Left ventricle myocardium inferior (tissue), 1 donor: ENCODE results near the gene TFIP11. TPM values are rescaled to one million over a fixed set of nuclear protein-coding genes. Genes with fewer than 3 reads are reported as not detected.

ENCODE experiments used
- DNase-seq: peaks from one replicate; pipeline ENCODE4 v3.0.0-alpha.2; 2020
- H3K27ac ChIP-seq: fragments of 200-600 bp; replicated peaks from 2 replicates; pipeline ENCODE4 v1.8.0; 2021
- H3K27me3 ChIP-seq: fragments of 200-600 bp; 2 replicates; pipeline ENCODE4 v1.8.0; 2021; ENCODE audit warnings: low read depth
- H3K36me3 ChIP-seq: fragments of 200-600 bp; 2 replicates; pipeline ENCODE4 v1.8.0; 2021
- H3K4me1 ChIP-seq: fragments of 200-600 bp; 2 replicates; pipeline ENCODE4 v1.8.0; 2021
- H3K4me3 ChIP-seq: fragments of 200-600 bp; 2 replicates; pipeline ENCODE4 v1.8.0; 2021; ENCODE audit warnings: mild to moderate bottlenecking, moderate library complexity
- H3K9me3 ChIP-seq: fragments of 200-600 bp; replicated peaks from 2 replicates; pipeline ENCODE4 v1.8.0; 2021
- intact Hi-C: fragments of 100-400 bp; cut with micrococcal nuclease; formaldehyde crosslinking; loops from one replicate; pipeline ENCODE4 v1.11.0; 2022
- total RNA-seq: library from RNA; stranded (reverse); fragmentation: NEBNext Ultra II Directional; extraction: Animal tissue kit (Norgen Biotek cat#: 25700); gene quantifications from one replicate; pipeline ENCODE4 v1.2.1, GENCODE V29; 2021
- TF ChIP-seq, protein P1 (sequence below): fragments of 200-600 bp; IDR thresholded peaks from 2 replicates; pipeline ENCODE4 v1.8.0; 2021; ENCODE audit warnings: antibody characterized with exemption, mild to moderate bottlenecking, borderline replicate concordance
- donor health status: DM: no; HTN: yes; CAD: no; lungs with severe emphysema.

TFIP11 gene
- total RNA-seq, 1 donor from 2014 or later: 25.7 TPM

GRCh38 chr22:26448941-26449340 is 63.3 kb downstream of the TFIP11 start:
- TF ChIP-seq, protein P1, sequence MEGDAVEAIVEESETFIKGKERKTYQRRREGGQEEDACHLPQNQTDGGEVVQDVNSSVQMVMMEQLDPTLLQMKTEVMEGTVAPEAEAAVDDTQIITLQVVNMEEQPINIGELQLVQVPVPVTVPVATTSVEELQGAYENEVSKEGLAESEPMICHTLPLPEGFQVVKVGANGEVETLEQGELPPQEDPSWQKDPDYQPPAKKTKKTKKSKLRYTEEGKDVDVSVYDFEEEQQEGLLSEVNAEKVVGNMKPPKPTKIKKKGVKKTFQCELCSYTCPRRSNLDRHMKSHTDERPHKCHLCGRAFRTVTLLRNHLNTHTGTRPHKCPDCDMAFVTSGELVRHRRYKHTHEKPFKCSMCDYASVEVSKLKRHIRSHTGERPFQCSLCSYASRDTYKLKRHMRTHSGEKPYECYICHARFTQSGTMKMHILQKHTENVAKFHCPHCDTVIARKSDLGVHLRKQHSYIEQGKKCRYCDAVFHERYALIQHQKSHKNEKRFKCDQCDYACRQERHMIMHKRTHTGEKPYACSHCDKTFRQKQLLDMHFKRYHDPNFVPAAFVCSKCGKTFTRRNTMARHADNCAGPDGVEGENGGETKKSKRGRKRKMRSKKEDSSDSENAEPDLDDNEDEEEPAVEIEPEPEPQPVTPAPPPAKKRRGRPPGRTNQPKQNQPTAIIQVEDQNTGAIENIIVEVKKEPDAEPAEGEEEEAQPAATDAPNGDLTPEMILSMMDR: no peak
- no peak for DNase-seq
- H3K4me3 ChIP-seq: no peak overlapping the region
- no peaks in the 10 kb centered on the region for H3K9me3 ChIP-seq
- H3K27me3 ChIP-seq: peaks cover 7% of the 10 kb centered on the region
- no peak overlapping the region for H3K27ac ChIP-seq
- H3K4me1 ChIP-seq: peaks cover 10% of the 10 kb centered on the region
- H3K36me3 ChIP-seq: peaks cover 32% of the 10 kb centered on the region
- intact Hi-C loops: no loop called here

GRCh38 chr22:26448334-26448733 is 63.9 kb downstream of the TFIP11 start:
- no peak overlapping the region for H3K4me3 ChIP-seq
- H3K27me3 ChIP-seq: peaks cover 7% of the 10 kb centered on the region
- H3K4me1 ChIP-seq: peaks cover 10% of the 10 kb centered on the region
- no peak for DNase-seq
- H3K27ac ChIP-seq: no peak overlapping the region
- peaks cover 26% of the 10 kb centered on the region for H3K36me3 ChIP-seq
- intact Hi-C loops: no loop called here
- H3K9me3 ChIP-seq: no peaks in the 10 kb centered on the region
- TF ChIP-seq, protein P1: no peak

DNA sequence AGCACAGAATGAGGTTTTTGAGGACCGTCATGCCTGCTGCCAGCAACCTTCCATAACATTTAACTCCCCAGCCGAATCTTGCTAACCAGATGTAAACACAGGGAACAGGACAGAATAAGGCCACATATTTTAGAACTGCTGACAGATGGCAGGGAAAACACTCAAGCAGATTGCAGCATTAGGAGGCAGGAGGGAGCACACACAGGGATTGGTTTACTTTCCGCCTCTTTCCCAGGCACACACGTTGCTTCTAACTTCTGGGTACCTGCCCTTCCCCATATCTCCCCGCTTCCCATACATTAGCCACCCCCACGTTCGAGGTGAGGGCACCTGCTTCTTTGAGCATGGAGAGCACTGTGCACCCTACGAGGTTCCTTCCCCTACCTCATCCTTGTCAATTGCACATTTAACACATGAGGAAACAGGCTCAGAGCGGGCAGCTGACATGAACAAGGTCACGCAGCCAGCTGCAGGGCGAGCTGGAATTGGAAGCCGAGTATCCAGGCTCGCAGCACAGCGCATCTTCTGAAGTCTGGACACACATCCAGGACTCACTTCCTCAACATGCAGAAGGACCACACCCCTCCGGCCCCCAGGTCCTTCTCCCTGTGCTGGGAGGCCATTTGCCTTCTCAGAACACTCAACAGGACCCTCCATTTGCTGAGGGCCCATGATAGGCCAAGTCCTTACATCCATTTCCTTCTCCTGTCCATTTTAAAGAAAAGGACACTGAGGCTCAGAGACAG is 64.5 kb downstream of the TFIP11 start:
- intact Hi-C loops: no loop called here
- no peak overlapping the region for H3K27ac ChIP-seq
- peaks cover 7% of the 10 kb centered on the region for H3K27me3 ChIP-seq

GRCh38 chr22:26446808-26447515 is 65.3 kb downstream of the TFIP11 start:
- intact Hi-C loops: no loop called here

More for the DNA sequence above, 64.5 kb downstream of the TFIP11 start:
- Histone ChIP-seq H3K4me1 (peaks cover 10% of the 10 kb centered on the region), H3K9me3 (no peaks in the 10 kb centered on the region), H3K4me3 (no peak overlapping the region), H3K36me3 (peaks cover 21% of the 10 kb centered on the region)
- no peak for DNase-seq
- TF ChIP-seq, protein P1: no peak

GRCh38 chr22:26445577-26446275 is 66.5 kb downstream of the TFIP11 start:
- Histone ChIP-seq H3K9me3 (no peaks in the 10 kb centered on the region), H3K36me3 (peaks cover 1% of the 10 kb centered on the region), H3K4me3 (no peak overlapping the region), H3K27me3 (peaks cover 9% of the 10 kb centered on the region), H3K27ac (no peak overlapping the region), H3K4me1 (peaks cover 10% of the 10 kb centered on the region)
- TF ChIP-seq, protein P1: no peak
- intact Hi-C loops: no loop called here
- DNase-seq: no peak

More at GRCh38 chr22:26446808-26447515, 65.3 kb downstream of the TFIP11 start:
- H3K36me3 ChIP-seq: peaks cover 13% of the 10 kb centered on the region
- no peak for DNase-seq
- no peaks in the 10 kb centered on the region for H3K9me3 ChIP-seq
- TF ChIP-seq, protein P1: no peak
- H3K4me3 ChIP-seq: no peak overlapping the region
- H3K27me3 ChIP-seq: peaks cover 7% of the 10 kb centered on the region
- peaks cover 10% of the 10 kb centered on the region for H3K4me1 ChIP-seq
- H3K27ac ChIP-seq: no peak overlapping the region
